ENCODE data around the gene TCEA3. TPM values are rescaled to one million over a fixed set of nuclear protein-coding genes. Genes with fewer than 3 reads are reported as not detected.

TCEA3 gene
- total RNA-seq, 4 donors from 2014 or later: 21.4 to 45.8 (median 26.6) TPM

DNA sequence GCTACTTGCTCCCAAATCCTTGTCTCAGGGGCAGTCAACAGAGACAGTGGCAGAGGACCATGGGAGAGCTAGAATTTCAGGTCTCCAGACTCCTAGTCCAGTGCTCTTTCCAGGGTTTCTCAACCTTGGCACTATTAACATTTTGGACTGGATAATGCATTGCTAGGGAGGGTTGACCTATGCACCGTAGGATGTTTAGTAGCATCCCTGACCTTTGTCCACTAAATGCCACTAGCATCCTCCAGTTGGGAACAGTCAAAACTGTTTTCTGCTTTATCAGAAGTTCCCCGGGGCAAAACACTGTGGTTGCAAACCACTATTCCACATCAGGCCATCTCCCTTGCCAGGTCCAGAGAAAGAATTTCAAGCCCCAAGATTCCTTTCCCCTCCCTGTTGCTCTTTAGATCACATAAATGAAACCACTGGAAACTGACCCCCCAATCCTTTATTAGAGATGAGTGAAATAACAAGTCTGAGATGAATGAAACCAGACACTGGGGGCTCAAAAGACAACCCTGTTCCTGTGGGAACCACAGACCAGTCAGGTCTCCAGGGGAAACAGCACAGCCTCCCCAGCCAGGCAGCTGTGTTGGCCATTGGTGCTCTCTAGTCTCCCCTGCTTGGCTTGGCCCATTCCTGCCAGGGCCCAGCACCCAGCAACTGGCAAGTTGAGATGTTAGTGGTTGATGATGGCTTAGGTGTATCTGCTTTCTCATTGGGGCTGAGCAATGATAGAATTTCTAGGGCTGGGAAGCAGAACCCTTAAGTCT is 3.8 kb upstream of the TCEA3 start:
- Histone ChIP-seq H3K27ac (no peak overlapping the region), H3K36me3 (peaks cover 0 to 59% of the 10 kb centered on the region in 2 donors), H3K4me3 (no peak overlapping the region), H3K27me3 (no peaks in the 10 kb centered on the region), H3K4me1 (peaks cover 0 to 24% (median 0%) of the 10 kb centered on the region in 3 donors), H3K9me3 (no peaks in the 10 kb centered on the region)
- WGBS, 2 donors (ENCODE audit: low coverage in 1 of 2): no CpG with 5 or more reads among the region's 2 CpGs
- no peak for TF ChIP-seq EP300 (IDR thresholded peaks at IDR 0.05)
- TF ChIP-seq POLR2A (IDR thresholded peaks at IDR 0.05): no peak
- TF ChIP-seq POLR2AphosphoS5 (IDR thresholded peaks at IDR 0.05): no peak
- no peak for TF ChIP-seq CTCF (IDR thresholded peaks at IDR 0.05)
- ATAC-seq: no peak

DNA sequence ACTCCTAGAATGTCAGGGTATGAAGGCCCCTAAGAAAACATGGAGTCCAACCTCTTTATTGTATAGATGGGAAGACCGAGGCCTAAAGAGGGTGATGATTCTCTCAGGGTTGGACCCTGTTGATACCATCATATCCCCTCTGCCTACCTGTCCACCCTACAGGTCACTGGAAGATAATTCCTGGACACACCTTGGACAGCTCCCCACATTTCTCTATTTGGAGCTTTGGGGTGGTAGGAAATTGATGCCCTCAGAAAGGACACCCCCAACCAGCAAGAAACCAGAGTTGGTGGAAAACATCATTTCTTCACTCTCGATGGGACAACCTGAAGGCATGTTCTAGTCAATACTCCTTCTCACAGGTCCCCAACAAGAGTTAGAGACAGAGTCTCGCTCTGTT is 3.0 kb upstream of the TCEA3 start:
- H3K27ac ChIP-seq: no peak overlapping the region
- H3K36me3 ChIP-seq: peaks cover 0 to 52% of the 10 kb centered on the region in 2 donors
- H3K4me3 ChIP-seq: no peak overlapping the region
- ATAC-seq: no peak
- no peaks in the 10 kb centered on the region for H3K9me3 ChIP-seq
- peaks cover 0 to 32% (median 4%) of the 10 kb centered on the region in 3 donors for H3K4me1 ChIP-seq
- H3K27me3 ChIP-seq: no peaks in the 10 kb centered on the region
- TF ChIP-seq EP300 (IDR thresholded peaks at IDR 0.05) (no peak), POLR2AphosphoS5 (IDR thresholded peaks at IDR 0.05) (no peak), CTCF (IDR thresholded peaks at IDR 0.05) (no peak), POLR2A (IDR thresholded peaks at IDR 0.05) (no peak)
- WGBS, 2 donors (ENCODE audit: low coverage in 1 of 2): 89 to 95% methylated on average over 3 of the region's 3 CpGs

GRCh38 chr1:23426828-23427227 is 2.3 kb upstream of the TCEA3 start:
- Histone ChIP-seq H3K27ac (no peak overlapping the region), H3K4me1 (peaks cover 0 to 39% (median 11%) of the 10 kb centered on the region in 3 donors), H3K36me3 (peaks cover 0 to 44% of the 10 kb centered on the region in 2 donors), H3K4me3 (no peak overlapping the region), H3K27me3 (no peaks in the 10 kb centered on the region), H3K9me3 (no peaks in the 10 kb centered on the region)
- no peak for ATAC-seq
- no peak for TF ChIP-seq CTCF (IDR thresholded peaks at IDR 0.05)
- TF ChIP-seq EP300 (IDR thresholded peaks at IDR 0.05): no peak
- no peak for TF ChIP-seq POLR2AphosphoS5 (IDR thresholded peaks at IDR 0.05)
- 67 to 83% methylated on average over 1 to 2 of the region's 2 CpGs for WGBS, 2 donors (ENCODE audit: low coverage in 1 of 2)

DNA sequence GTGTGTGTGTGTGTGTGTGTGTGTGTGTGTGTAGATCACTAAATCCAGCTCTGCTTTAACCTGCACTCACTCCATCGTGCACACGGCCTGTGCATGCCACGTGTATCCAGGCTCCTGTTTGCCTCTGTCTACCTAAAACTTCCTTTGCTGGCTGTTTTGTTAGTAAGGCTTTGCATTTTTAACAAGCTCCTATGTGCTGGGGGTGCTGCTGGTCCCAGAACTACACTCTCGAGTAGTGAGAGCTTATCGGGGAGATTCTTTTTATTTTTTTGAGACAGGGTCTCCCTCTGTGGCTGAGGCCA is 596 bp upstream of the TCEA3 start:
- H3K4me3 ChIP-seq: peak overlapping the region in 1 of 2 donors; percentile 78
- ATAC-seq: no peak
- peaks cover 0 to 56% (median 11%) of the 10 kb centered on the region in 3 donors for H3K4me1 ChIP-seq

More for the DNA sequence above, 596 bp upstream of the TCEA3 start:
- no CpG with 5 or more reads among the region's 5 CpGs for WGBS, 2 donors (ENCODE audit: low coverage in 1 of 2)
- no peaks in the 10 kb centered on the region for H3K27me3 ChIP-seq
- TF ChIP-seq EP300 (IDR thresholded peaks at IDR 0.05) (no peak), POLR2AphosphoS5 (IDR thresholded peaks at IDR 0.05) (no peak), POLR2A (IDR thresholded peaks at IDR 0.05) (no peak), CTCF (IDR thresholded peaks at IDR 0.05) (no peak)
- peaks cover 0 to 28% of the 10 kb centered on the region in 2 donors for H3K36me3 ChIP-seq
- peak overlapping the region in 3 of 4 donors; percentile 85 to 90 (median 89) for H3K27ac ChIP-seq
- H3K9me3 ChIP-seq: no peaks in the 10 kb centered on the region

All from gastroesophageal sphincter (tissue), 4 donors.